Prostate gland (tissue), 2 donors: ENCODE measurements around the gene XPA.

Source experiments
- CTCF ChIP-seq, 4 experiments: fragments of 200-600 bp in 2 of 4; fragments of 450-650 bp in 2 of 4; sonication (generic) in 2 of 4; IDR thresholded peaks; 1 replicate in 3 of 4; 2 replicates in 1 of 4; pipeline ENCODE4 v1.5.1; 2016 to 2019; ENCODE audit warnings: antibody characterized with exemption in 4 of 4, mild to moderate bottlenecking in 2 of 4, moderate library complexity in 2 of 4
- POLR2A ChIP-seq: fragments of 450-650 bp; IDR thresholded peaks from one replicate; pipeline ENCODE4 v1.6.1; 2016; ENCODE audit warnings: antibody characterized with exemption, mild to moderate bottlenecking
- POLR2AphosphoS5 ChIP-seq: sonication (generic); formaldehyde crosslinking; IDR thresholded peaks from one replicate; pipeline ENCODE4 v1.6.1; 2017; ENCODE audit warnings: antibody characterized with exemption

GRCh38 chr9:97658707-97659106 lies 38.4 kb downstream of the XPA start:
- no peak for TF ChIP-seq CTCF (IDR thresholded peaks at IDR 0.05)
- no peak for TF ChIP-seq POLR2AphosphoS5
- no peak for TF ChIP-seq POLR2A
